ENCODE results near the gene LSMEM2.
"Not testable (repeated sequence)": the region's sequence is repeated elsewhere in the genome, so short reads cannot be mapped to it uniquely, and the experiment has no call there.

LSMEM2 gene

DNA sequence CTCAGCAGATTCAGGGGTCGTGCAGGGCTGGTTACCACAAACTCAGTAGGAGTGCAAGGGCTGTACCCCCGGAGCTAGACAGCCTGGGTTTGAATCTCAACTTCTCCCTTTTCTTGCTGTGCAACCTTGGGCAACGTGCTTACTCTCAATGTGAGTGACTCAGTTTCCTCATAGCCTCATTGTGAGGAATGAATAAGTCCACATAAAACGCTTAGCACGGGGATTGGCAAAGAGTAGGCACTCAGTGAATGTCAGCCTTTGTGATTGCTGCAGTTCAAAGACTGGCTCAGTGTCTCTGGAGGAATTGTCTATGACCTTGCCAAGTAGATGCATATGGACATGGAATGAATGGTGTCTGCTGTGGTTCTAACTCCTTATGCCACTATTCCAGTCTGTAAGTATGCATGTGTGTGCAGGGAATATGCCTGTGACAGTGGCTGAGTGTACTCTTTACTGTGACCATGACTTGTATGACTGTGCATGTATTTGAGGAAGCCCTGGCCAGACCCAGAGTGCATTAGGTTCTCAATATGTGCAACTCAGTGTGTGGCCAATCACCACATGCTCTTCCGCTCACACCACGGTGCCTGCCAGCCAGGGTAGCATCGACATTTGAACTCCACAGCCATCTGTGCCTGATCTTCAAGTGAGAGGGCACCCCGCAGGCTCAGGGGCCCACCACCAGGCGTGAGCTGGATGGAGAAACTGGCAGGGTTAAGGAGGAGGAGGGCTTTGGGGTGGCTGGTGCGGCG is 21.2 kb downstream of the LSMEM2 start:
- H3K9me3 Mint-ChIP-seq: no peaks in the 10 kb centered on the region
- H3K4me3 Mint-ChIP-seq: peak overlapping the region; percentile 98
- no peaks in the 10 kb centered on the region for H3K27me3 Mint-ChIP-seq (ENCODE audit: low read depth)
- DNase-seq (ENCODE audit: low spot score): peak; percentile 23
- peak overlapping the region; percentile 99 for H3K27ac Mint-ChIP-seq
- peaks cover 24% of the 10 kb centered on the region for H3K4me1 Mint-ChIP-seq (ENCODE audit: low read depth)
- H3K36me3 Mint-ChIP-seq (ENCODE audit: low read depth): peaks cover 2% of the 10 kb centered on the region

DNA sequence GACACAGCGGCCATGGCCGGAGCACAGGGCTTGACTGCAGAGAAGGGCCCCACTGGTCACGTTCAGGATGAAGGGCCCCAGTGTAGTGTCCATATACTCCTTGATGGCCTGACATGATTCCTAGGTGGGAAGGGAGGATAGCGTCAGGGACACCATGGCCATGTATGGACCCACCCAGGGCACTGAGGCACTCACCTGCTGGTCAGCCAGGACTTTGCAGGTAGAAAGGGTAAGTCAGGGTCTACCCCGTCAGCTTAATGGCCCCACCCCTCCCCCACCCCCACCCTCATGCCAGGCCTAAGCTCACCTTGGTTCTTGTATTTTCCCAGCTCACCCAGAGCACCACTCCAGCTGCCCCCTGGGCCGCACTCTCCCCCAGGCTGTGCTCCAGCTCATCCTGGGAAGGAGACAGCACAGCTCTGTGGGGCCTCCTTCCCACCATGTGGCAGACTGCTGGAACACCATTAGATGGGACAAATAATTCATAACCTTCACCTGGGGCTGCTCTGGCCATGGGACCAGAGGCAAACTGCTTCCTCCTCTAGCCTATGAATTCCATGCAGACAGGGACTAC is 21.9 kb downstream of the LSMEM2 start:
- peaks cover 24% of the 10 kb centered on the region for H3K4me1 Mint-ChIP-seq (ENCODE audit: low read depth)
- peak overlapping the region; percentile 99 for H3K27ac Mint-ChIP-seq
- no peaks in the 10 kb centered on the region for H3K9me3 Mint-ChIP-seq
- H3K27me3 Mint-ChIP-seq (ENCODE audit: low read depth): no peaks in the 10 kb centered on the region
- peak overlapping the region; percentile 98 for H3K4me3 Mint-ChIP-seq
- no peak for DNase-seq (ENCODE audit: low spot score)
- peaks cover 2% of the 10 kb centered on the region for H3K36me3 Mint-ChIP-seq (ENCODE audit: low read depth)

DNA sequence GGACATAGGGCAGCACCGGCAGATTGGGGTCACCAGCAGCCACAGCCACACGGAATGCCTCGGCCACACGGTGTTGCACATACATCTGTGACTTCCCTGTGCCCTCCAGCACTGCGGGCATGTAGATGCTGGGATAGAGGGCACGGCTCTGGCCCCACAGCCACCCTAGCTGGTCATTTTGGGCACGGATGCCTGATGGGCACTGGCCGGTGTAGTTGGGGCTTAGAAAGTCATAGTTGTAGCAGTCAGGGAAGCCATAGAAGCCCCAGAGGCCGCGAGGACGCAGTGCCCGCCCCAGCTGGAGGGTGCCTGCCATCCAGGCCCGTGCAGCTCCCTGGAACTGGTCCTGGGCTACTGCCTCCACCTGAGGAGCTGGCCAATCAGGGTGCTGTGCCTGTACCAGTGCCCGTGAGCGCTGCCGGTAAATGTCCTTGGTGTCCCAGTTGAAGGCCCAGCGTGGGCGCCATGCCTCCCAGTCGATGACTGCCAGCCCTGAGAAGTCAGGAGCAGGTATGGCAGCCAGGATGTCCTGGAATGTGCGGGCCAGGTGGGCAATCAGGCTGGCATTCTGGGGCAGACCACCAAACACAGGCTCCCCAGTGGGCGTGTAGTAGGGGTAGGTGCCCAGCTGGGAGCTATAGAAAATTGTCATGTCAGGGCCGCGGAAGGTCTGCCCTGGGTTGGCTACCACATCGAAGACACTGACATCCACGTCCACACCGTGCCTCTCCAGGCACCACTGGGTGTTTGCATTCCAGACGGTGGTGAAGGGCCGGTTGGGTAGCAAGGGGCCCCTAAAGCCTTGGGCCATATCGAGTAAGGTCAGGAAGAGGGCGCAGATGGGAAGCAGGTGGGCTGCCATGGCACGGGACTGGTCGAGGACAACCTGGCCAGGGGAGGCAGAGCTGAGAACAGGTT is 23.5 kb downstream of the LSMEM2 start:
- DNase-seq (ENCODE audit: low spot score): no peak
- no peaks in the 10 kb centered on the region for H3K36me3 Mint-ChIP-seq (ENCODE audit: low read depth)
- no peaks in the 10 kb centered on the region for H3K27me3 Mint-ChIP-seq (ENCODE audit: low read depth)
- H3K9me3 Mint-ChIP-seq: no peaks in the 10 kb centered on the region
- peak overlapping the region; percentile 45 for H3K27ac Mint-ChIP-seq
- no peak overlapping the region for H3K4me3 Mint-ChIP-seq
- H3K4me1 Mint-ChIP-seq (ENCODE audit: low read depth): peaks cover 20% of the 10 kb centered on the region

DNA sequence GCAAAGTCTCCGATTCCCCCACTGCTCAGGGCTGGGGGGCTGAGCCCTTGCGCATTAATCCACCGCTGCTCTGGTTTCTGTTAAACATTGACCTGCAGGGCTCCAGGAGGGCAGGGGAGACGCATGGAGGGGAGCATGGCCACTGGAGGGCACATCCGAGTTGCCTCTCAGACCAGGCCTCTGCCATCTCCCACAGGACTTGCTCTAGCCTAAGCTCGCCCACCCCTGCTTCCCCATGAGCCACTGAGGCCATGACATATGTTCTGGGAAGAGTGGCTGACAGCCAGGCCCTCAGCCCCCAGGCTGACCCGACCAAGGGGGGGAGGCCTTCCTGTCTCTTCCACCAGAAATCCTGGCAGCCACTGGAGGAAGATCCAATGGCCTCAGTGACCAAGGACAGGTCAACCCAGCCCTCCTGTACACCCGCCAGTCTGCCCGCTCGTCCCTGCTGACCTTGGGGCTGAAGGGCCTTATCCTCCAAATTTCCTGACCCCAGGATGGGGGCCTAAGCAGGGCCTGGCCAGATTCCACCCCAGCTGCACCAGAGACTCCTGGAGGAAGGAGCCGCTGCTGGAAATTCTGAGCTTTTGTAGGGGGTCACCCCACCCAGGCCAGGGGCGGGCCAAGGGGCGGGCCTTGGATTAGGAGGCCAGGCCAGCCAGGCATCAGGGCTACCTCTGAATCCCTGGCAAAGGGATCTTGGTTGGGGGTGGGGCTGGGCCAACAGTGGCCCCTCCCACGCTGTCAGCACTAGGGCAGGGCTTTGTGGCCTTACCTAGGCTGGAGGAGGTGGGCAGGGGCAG is 24.3 kb downstream of the LSMEM2 start, which contains the start of gene HYAL1:
TSS of gene HYAL1 (minus strand) at position 562 of the 803 bp plus-strand sequence. CDS start 618 bp downstream, outside the sequence.
- Mint-ChIP-seq H3K4me3 (no peak within 1 kb of the TSS), H3K27me3 (ENCODE audit: low read depth) (no peaks in the 10 kb centered on the region), H3K27ac (peak within 1 kb of the TSS; percentile 10), H3K4me1 (ENCODE audit: low read depth) (peaks cover 14% of the 10 kb centered on the region), H3K9me3 (no peaks in the 10 kb centered on the region), H3K36me3 (ENCODE audit: low read depth) (no peaks in the 10 kb centered on the region)
- no peak for DNase-seq (ENCODE audit: low spot score)

DNA sequence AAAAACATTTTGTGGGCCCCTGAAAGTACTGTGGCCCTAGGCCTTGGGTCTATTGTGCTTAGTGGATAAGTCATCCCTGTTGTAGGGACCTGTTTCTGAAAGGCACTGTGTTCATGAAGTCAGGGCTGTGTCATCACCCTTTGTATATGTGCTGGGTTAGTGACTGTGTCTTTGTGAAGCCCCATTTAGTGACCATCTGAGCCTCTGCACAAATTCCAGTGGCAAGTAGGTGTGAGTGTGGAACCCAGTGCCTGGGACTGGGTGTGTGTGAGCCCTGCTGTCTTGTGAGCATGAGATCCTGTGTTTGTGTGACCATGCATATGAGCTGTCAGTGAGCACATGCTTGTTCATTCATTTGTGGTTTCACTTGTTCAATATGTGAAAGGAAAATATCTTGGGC is 25.7 kb downstream of the LSMEM2 start:
- H3K27ac Mint-ChIP-seq: no peak overlapping the region
- no peak overlapping the region for H3K4me3 Mint-ChIP-seq
- DNase-seq (ENCODE audit: low spot score): no peak
- H3K4me1 Mint-ChIP-seq (ENCODE audit: low read depth): peaks cover 13% of the 10 kb centered on the region
- H3K9me3 Mint-ChIP-seq: peaks cover 2% of the 10 kb centered on the region
- no peaks in the 10 kb centered on the region for H3K36me3 Mint-ChIP-seq (ENCODE audit: low read depth)
- H3K27me3 Mint-ChIP-seq (ENCODE audit: low read depth): no peaks in the 10 kb centered on the region

DNA sequence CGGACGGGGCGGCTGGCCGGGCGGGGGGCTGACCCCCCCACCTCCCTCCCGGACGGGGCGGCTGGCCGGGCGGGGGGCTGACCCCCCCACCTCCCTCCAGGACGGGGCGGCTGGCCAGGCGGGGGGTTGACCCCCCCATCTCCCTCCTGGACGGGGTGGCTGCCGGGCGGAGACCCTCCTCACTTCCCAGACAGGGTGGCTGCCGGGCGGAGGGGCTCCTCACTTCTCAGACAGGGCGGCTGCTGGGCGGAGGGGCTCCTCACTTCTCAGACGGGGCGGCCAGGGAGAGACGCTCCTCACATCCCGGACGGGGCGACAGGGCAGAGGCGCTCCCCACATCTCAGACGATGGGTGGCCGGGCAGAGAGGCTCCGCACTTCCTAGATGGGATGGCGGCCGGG is 33.2 kb downstream of the LSMEM2 start:
- not testable (repeated sequence) for H3K27me3 Mint-ChIP-seq (ENCODE audit: low read depth); H3K9me3 Mint-ChIP-seq; H3K27ac Mint-ChIP-seq; H3K4me3 Mint-ChIP-seq; DNase-seq (ENCODE audit: low spot score); H3K36me3 Mint-ChIP-seq (ENCODE audit: low read depth)
- H3K4me1 Mint-ChIP-seq (ENCODE audit: low read depth): peaks cover 11% of the 10 kb centered on the region

DNA sequence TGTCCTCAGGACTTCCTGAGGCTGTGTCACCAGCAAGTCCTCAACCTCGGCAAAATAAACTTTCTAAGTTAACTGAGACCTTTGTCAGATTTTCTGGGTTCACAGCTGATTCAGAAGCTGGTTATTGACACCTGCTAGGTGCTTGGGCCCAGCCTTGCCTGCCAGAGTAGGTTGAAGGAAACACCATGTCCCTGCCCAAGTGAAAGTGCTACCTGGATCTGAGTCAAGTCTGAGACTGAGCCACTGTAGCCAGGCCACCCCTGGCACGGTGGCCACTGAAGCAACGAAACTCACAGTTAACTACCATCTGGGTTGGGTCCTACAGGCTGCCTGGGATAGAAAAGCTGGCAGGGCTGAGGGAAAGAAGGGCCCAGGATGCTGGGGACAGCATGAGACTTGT is 35.5 kb downstream of the LSMEM2 start:
- Mint-ChIP-seq H3K36me3 (ENCODE audit: low read depth) (peaks cover 7% of the 10 kb centered on the region), H3K27me3 (ENCODE audit: low read depth) (no peaks in the 10 kb centered on the region), H3K9me3 (peaks cover 6% of the 10 kb centered on the region), H3K27ac (no peak overlapping the region), H3K4me1 (ENCODE audit: low read depth) (peaks cover 18% of the 10 kb centered on the region), H3K4me3 (no peak overlapping the region)
- no peak for DNase-seq (ENCODE audit: low spot score)

DNA sequence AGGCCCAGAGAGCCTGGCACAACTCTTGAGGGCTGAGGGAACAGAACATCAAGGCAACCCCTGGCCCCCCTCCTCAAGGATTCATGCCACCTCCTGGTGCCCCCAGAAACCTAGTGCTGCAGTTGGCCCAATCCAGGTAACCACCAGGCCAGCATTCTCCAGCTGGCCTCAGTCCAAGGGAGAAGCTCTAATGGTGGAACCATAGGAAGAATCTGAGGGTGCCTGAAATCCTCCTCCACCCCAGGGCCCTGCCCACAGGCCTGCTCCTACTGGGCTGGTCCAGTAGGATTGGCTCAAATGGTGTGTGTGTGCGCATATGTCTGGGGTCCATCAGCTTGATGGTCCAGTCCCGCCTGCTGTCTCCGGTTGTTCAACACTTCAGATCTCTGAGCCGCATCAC is 35.9 kb downstream of the LSMEM2 start:
- Mint-ChIP-seq H3K9me3 (peaks cover 2% of the 10 kb centered on the region), H3K4me1 (ENCODE audit: low read depth) (peaks cover 20% of the 10 kb centered on the region), H3K27me3 (ENCODE audit: low read depth) (no peaks in the 10 kb centered on the region), H3K27ac (no peak overlapping the region), H3K36me3 (ENCODE audit: low read depth) (peaks cover 5% of the 10 kb centered on the region), H3K4me3 (no peak overlapping the region)
- no peak for DNase-seq (ENCODE audit: low spot score)

DNA sequence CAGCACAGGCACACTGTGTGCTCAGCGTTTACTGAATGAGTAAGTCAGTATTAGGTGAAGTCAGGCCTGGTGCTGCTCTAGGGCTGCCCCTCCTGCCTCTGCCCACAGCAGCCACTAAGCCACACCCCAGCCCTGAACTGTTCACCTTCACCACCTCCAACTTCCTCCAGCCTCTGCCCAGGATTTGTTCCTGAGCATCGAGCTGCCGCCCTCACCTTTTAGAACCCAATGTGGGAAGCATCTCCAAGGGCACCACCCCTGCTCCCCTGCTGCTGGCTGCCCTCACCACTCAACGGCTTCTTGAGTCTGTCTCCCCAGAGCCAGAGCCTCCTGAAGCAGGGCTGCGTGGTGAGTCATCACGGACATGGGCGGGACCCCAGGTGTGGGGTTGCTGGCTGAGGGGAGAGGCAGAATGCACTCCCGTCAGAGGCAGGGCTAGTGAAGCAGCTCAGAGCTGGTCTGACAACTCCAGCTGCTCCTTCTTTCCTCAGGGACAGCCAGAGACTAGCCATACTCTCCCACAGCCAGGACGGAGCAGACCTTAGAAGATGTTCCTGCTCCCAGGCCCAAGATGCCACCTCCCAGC is 37.9 kb downstream of the LSMEM2 start:
- H3K27me3 Mint-ChIP-seq (ENCODE audit: low read depth): no peaks in the 10 kb centered on the region
- H3K4me3 Mint-ChIP-seq: peak overlapping the region; percentile 54
- no peaks in the 10 kb centered on the region for H3K9me3 Mint-ChIP-seq
- peak overlapping the region; percentile 83 for H3K27ac Mint-ChIP-seq
- H3K4me1 Mint-ChIP-seq (ENCODE audit: low read depth): peaks cover 26% of the 10 kb centered on the region
- peaks cover 4% of the 10 kb centered on the region for H3K36me3 Mint-ChIP-seq (ENCODE audit: low read depth)
- no peak for DNase-seq (ENCODE audit: low spot score)

DNA sequence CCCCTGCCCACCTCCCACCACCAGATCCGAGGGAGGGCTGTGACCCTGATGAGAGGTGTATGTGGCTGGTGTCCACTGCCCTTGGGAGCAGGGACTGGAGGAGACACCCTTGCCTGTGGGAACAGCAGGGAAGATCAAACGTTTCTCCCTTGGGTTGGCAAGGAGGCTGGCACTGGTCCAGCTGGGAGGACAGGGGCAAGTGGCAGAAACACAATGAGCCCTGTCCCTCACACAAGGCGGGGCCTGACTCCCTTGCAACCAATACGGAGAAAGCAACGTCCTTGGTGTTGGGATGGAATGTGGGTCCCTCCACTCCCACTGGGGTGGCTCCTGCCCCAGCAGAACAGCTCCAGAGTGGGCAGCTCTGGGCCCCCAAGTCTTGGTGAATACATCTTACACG is 38.4 kb downstream of the LSMEM2 start:
- Mint-ChIP-seq H3K9me3 (no peaks in the 10 kb centered on the region), H3K27ac (no peak overlapping the region), H3K4me1 (ENCODE audit: low read depth) (peaks cover 26% of the 10 kb centered on the region), H3K36me3 (ENCODE audit: low read depth) (peaks cover 4% of the 10 kb centered on the region), H3K4me3 (no peak overlapping the region), H3K27me3 (ENCODE audit: low read depth) (no peaks in the 10 kb centered on the region)
- DNase-seq (ENCODE audit: low spot score): no peak

DNA sequence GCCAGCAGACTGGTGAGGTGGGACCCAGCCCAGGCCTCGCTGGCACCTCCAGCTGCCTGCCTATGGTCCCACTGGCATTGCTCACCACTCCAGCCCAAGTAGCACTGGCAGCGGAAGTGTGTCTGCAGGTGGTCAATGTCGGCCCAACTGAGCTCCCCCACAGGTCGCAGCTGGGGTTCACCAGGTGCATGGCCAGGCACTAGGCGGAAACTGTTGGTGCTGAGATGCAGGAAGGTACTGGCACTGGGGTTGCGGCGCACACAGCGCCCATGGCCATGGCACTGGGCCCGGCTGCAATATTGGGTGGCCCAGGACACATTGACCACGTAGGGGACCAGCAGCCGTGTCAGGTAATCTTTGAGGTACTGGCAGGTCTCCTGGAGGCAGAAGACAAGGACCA is 39.3 kb downstream of the LSMEM2 start:
- Mint-ChIP-seq H3K4me1 (ENCODE audit: low read depth) (peaks cover 26% of the 10 kb centered on the region), H3K36me3 (ENCODE audit: low read depth) (peaks cover 4% of the 10 kb centered on the region), H3K27ac (no peak overlapping the region), H3K9me3 (no peaks in the 10 kb centered on the region), H3K27me3 (ENCODE audit: low read depth) (no peaks in the 10 kb centered on the region), H3K4me3 (no peak overlapping the region)
- DNase-seq (ENCODE audit: low spot score): no peak

DNA sequence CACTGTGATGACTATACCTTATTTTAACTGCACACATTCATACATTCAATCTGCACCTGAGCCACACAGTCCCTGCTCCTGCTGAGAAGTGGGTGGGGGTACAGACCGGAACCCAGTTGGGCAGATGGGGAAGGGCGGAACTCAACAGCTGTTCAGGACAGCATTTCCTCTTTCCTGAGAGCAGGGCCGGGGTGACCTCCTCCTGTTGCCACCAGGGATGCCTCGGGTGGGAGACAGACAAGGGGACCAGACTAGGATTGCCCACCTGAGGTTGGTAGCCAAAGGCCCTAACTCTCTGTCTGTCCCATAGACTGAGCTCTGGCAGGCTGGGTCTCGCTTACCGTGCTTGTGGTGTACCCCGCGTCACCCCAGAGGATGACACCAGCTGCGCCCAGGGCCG is 39.7 kb downstream of the LSMEM2 start:
- H3K4me1 Mint-ChIP-seq (ENCODE audit: low read depth): peaks cover 26% of the 10 kb centered on the region
- peaks cover 4% of the 10 kb centered on the region for H3K36me3 Mint-ChIP-seq (ENCODE audit: low read depth)
- no peak overlapping the region for H3K4me3 Mint-ChIP-seq
- DNase-seq (ENCODE audit: low spot score): no peak
- no peaks in the 10 kb centered on the region for H3K27me3 Mint-ChIP-seq (ENCODE audit: low read depth)
- H3K27ac Mint-ChIP-seq: no peak overlapping the region
- H3K9me3 Mint-ChIP-seq: no peaks in the 10 kb centered on the region

DNA sequence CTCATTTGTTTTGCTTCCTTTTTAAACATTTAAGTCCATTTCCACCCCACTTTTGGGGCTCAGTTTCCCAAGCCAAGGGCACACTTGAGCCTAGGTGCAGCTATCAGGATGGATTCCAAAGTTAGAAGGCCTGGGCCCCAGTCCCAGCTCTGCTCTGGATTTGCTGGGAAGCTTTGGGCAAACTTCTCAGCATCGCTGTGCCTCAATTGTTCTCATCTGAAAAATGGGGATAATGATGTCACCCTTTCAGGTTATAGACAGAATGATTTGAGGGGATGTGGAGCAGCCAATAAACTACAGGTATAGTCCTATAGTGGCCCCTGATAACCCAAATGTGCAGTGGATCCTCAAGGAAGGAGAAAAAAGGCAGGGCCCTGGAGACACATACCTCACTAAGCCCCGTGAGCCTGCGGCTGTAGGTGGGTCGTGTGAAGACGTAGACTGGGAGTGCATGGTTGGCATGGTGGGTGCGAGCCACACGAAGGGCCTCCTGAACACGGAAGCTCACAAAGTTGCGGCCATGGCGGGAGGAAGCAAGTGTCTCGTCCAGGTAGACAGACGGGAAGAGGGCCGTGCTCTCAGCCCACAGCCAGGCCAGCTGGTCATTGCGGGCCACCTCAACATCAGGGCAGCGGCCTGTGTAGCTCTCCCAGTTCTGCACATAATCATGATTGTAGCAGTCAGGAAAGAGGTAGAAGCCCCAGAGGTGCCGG is 40.5 kb downstream of the LSMEM2 start:
- H3K4me1 Mint-ChIP-seq (ENCODE audit: low read depth): peaks cover 25% of the 10 kb centered on the region
- peak overlapping the region; percentile 42 for H3K4me3 Mint-ChIP-seq
- no peaks in the 10 kb centered on the region for H3K9me3 Mint-ChIP-seq
- peaks cover 4% of the 10 kb centered on the region for H3K36me3 Mint-ChIP-seq (ENCODE audit: low read depth)
- no peak overlapping the region for H3K27ac Mint-ChIP-seq
- no peaks in the 10 kb centered on the region for H3K27me3 Mint-ChIP-seq (ENCODE audit: low read depth)
- no peak for DNase-seq (ENCODE audit: low spot score)
